ENCODE measurements around the gene MBOAT1. TPM values are rescaled to one million over a fixed set of nuclear protein-coding genes. Genes with fewer than 3 reads are reported as not detected.

The MBOAT1 gene
- polyA plus RNA-seq, 1 donor (not counting 4 experiments of a cell fraction or from before 2014, with no cell fraction given): 4.9 TPM

- Histone ChIP-seq H3K27me3 (ENCODE audit: control insufficient read depth, extremely low read depth, insufficient read depth, low read length) (no peaks in the 10 kb centered on the region), H3K9me1 (ENCODE audit: control insufficient read depth, extremely low read depth, insufficient read depth, low read length) (no peaks in the 10 kb centered on the region), H2AFZ (ENCODE audit: control insufficient read depth, low read length) (no peak overlapping the region), H3K4me1 (ENCODE audit: control insufficient read depth, extremely low read depth, insufficient read depth, low read length) (no peaks in the 10 kb centered on the region), H3K9me3 (ENCODE audit: control insufficient read depth, low read depth, low read length) (peaks cover 2% of the 10 kb centered on the region), H3K36me3 (ENCODE audit: control insufficient read depth in 2 of 2, extremely low read depth in 1 of 2, insufficient read depth in 2 of 2, low read length in 2 of 2) (no peaks in the 10 kb centered on the region), H3K79me2 (ENCODE audit: control insufficient read depth, insufficient read depth, low read length) (no peaks in the 10 kb centered on the region), H3K4me2 (ENCODE audit: control insufficient read depth, extremely low read depth, insufficient read depth, low read depth, low read length) (no peak overlapping the region), H4K20me1 (ENCODE audit: control insufficient read depth, extremely low read depth, insufficient read depth, low read length) (no peaks in the 10 kb centered on the region), H3K4me3 (ENCODE audit: control insufficient read depth in 2 of 3, extremely low read depth in 1 of 3, insufficient read depth in 2 of 3, low read depth in 1 of 3, low read length in 3 of 3) (no peak overlapping the region), H3K9ac (ENCODE audit: control insufficient read depth, extremely low read depth, insufficient read depth, low read length) (no peak overlapping the region), H3K27ac (ENCODE audit: control insufficient read depth, insufficient read depth, low read length) (no peak overlapping the region)
- TF ChIP-seq EZH2 (IDR thresholded peaks at IDR 0.05; ENCODE audit: low read length): no peak
- no peak for TF ChIP-seq CTCF (optimal IDR thresholded peaks at IDR 0.05 in 1 of 3, IDR thresholded peaks at IDR 0.05 in 1 of 3, conservative IDR thresholded peaks at IDR 0.05 in 1 of 3; ENCODE audit: extremely low read depth in 1 of 3, insufficient read depth in 2 of 3, low read length in 3 of 3)
- DNase-seq (ENCODE audit: low read depth, low spot score): no peak
- dilution Hi-C loops (cut with MboI; ENCODE audit: extremely low pct_ligation_motif_present, low sequenced_read_pairs): no loop called here
- no peak for FAIRE-seq
Measured at GRCh38 chr6:20260360-20260759, 48.1 kb upstream of the MBOAT1 start.

GRCh38 chr6:20259316-20260049 is 47.2 kb upstream of the MBOAT1 start:
- FAIRE-seq (no peak), DNase-seq (ENCODE audit: low read depth, low spot score) (no peak)
- TF ChIP-seq EZH2 (IDR thresholded peaks at IDR 0.05; ENCODE audit: low read length) (no peak), CTCF (optimal IDR thresholded peaks at IDR 0.05 in 1 of 3, IDR thresholded peaks at IDR 0.05 in 1 of 3, conservative IDR thresholded peaks at IDR 0.05 in 1 of 3; ENCODE audit: extremely low read depth in 1 of 3, insufficient read depth in 2 of 3, low read length in 3 of 3) (no peak)
- H3K4me2 ChIP-seq (ENCODE audit: control insufficient read depth, extremely low read depth, insufficient read depth, low read depth, low read length): no peak overlapping the region
- H3K27ac ChIP-seq (ENCODE audit: control insufficient read depth, insufficient read depth, low read length): no peak overlapping the region
- no peaks in the 10 kb centered on the region for H3K27me3 ChIP-seq (ENCODE audit: control insufficient read depth, extremely low read depth, insufficient read depth, low read length)
- H3K36me3 ChIP-seq (ENCODE audit: control insufficient read depth in 2 of 2, extremely low read depth in 1 of 2, insufficient read depth in 2 of 2, low read length in 2 of 2): no peaks in the 10 kb centered on the region
- H4K20me1 ChIP-seq (ENCODE audit: control insufficient read depth, extremely low read depth, insufficient read depth, low read length): no peaks in the 10 kb centered on the region
- peaks cover 2% of the 10 kb centered on the region for H3K9me3 ChIP-seq (ENCODE audit: control insufficient read depth, low read depth, low read length)
- H3K4me3 ChIP-seq (ENCODE audit: control insufficient read depth in 2 of 3, extremely low read depth in 1 of 3, insufficient read depth in 2 of 3, low read depth in 1 of 3, low read length in 3 of 3): no peak overlapping the region
- dilution Hi-C loops (cut with MboI; ENCODE audit: extremely low pct_ligation_motif_present, low sequenced_read_pairs): no loop called here
- H3K79me2 ChIP-seq (ENCODE audit: control insufficient read depth, insufficient read depth, low read length): no peaks in the 10 kb centered on the region
- H3K9me1 ChIP-seq (ENCODE audit: control insufficient read depth, extremely low read depth, insufficient read depth, low read length): no peaks in the 10 kb centered on the region
- H3K4me1 ChIP-seq (ENCODE audit: control insufficient read depth, extremely low read depth, insufficient read depth, low read length): no peaks in the 10 kb centered on the region
- no peak overlapping the region for H3K9ac ChIP-seq (ENCODE audit: control insufficient read depth, extremely low read depth, insufficient read depth, low read length)
- H2AFZ ChIP-seq (ENCODE audit: control insufficient read depth, low read length): no peak overlapping the region
